ENCODE measurements around the gene B4GALT2. TPM values are rescaled to one million over a fixed set of nuclear protein-coding genes. Genes with fewer than 3 reads are reported as not detected.

Gene B4GALT2
- total RNA-seq, 2 donors from 2014 or later = 62.7 to 72.7 TPM

- WGBS, 2 experiments (ENCODE audit: insufficient coverage in 1 of 2, insufficient read length in 1 of 2) = 80 to 87% methylated on average over 1 to 8 of the region's 8 CpGs
- no peak overlapping the region for H3K4me3 Mint-ChIP-seq
These were observed 54.7 kb downstream of the B4GALT2 start for GRCh38 chr1:44033756-44034155.

GRCh38 chr1:44034423-44034822, 55.4 kb downstream of the B4GALT2 start:
- DNase-seq = no peak
- no peak for TF ChIP-seq CTCF (conservative IDR thresholded peaks at IDR 0.05)
- H3K9ac ChIP-seq (ENCODE audit: extremely low read depth, low read length, poor library complexity, severe bottlenecking) = no peak overlapping the region
- 90 to 93% methylated on average over 3 to 4 of the region's 4 CpGs for WGBS, 2 experiments (ENCODE audit: insufficient coverage in 1 of 2, insufficient read length in 1 of 2)
- peaks cover 23% of the 10 kb centered on the region for H3K4me1 Mint-ChIP-seq
- peaks cover 2% of the 10 kb centered on the region for H3K27me3 Mint-ChIP-seq (ENCODE audit: insufficient read depth)
- no peaks in the 10 kb centered on the region for H3K9me3 ChIP-seq (ENCODE audit: control insufficient read depth, low read length)
- no peak overlapping the region for H3K4me3 Mint-ChIP-seq
- no peak overlapping the region for H3K27ac ChIP-seq (ENCODE audit: low read depth, low read length)
- H3K9me3 Mint-ChIP-seq = no peaks in the 10 kb centered on the region
- H3K36me3 ChIP-seq (ENCODE audit: control insufficient read depth, insufficient read depth, low read length) = no peaks in the 10 kb centered on the region
- H3K27ac Mint-ChIP-seq = no peak overlapping the region
- no peaks in the 10 kb centered on the region for H3K36me3 Mint-ChIP-seq (ENCODE audit: low read depth)
- H3K4me3 ChIP-seq (ENCODE audit: low read length) = no peak overlapping the region
- H3K27me3 ChIP-seq (ENCODE audit: control insufficient read depth, insufficient read depth, low read length, poor library complexity, severe bottlenecking) = no peaks in the 10 kb centered on the region
- H3K4me1 ChIP-seq (ENCODE audit: control insufficient read depth, insufficient read depth, low read length) = peaks cover 13% of the 10 kb centered on the region

More at GRCh38 chr1:44033756-44034155, 54.7 kb downstream of the B4GALT2 start:
- H3K9me3 Mint-ChIP-seq = no peaks in the 10 kb centered on the region
- no peak for TF ChIP-seq CTCF (conservative IDR thresholded peaks at IDR 0.05)
- H3K4me1 Mint-ChIP-seq = peaks cover 28% of the 10 kb centered on the region
- H3K4me1 ChIP-seq (ENCODE audit: control insufficient read depth, insufficient read depth, low read length) = peaks cover 13% of the 10 kb centered on the region
- no peak overlapping the region for H3K4me3 ChIP-seq (ENCODE audit: low read length)
- no peak overlapping the region for H3K27ac Mint-ChIP-seq
- no peaks in the 10 kb centered on the region for H3K36me3 Mint-ChIP-seq (ENCODE audit: low read depth)
- H3K27ac ChIP-seq (ENCODE audit: low read depth, low read length) = no peak overlapping the region
- H3K36me3 ChIP-seq (ENCODE audit: control insufficient read depth, insufficient read depth, low read length) = no peaks in the 10 kb centered on the region
- H3K9me3 ChIP-seq (ENCODE audit: control insufficient read depth, low read length) = no peaks in the 10 kb centered on the region
- no peak for DNase-seq
- no peaks in the 10 kb centered on the region for H3K27me3 ChIP-seq (ENCODE audit: control insufficient read depth, insufficient read depth, low read length, poor library complexity, severe bottlenecking)
- H3K27me3 Mint-ChIP-seq (ENCODE audit: insufficient read depth) = peaks cover 5% of the 10 kb centered on the region
- H3K9ac ChIP-seq (ENCODE audit: extremely low read depth, low read length, poor library complexity, severe bottlenecking) = no peak overlapping the region

GRCh38 chr1:44034976-44035716, 56.1 kb downstream of the B4GALT2 start:
- no peaks in the 10 kb centered on the region for H3K27me3 ChIP-seq (ENCODE audit: control insufficient read depth, insufficient read depth, low read length, poor library complexity, severe bottlenecking)
- peaks cover 13% of the 10 kb centered on the region for H3K4me1 ChIP-seq (ENCODE audit: control insufficient read depth, insufficient read depth, low read length)
- Mint-ChIP-seq H3K4me3 (no peak overlapping the region), H3K36me3 (ENCODE audit: low read depth) (no peaks in the 10 kb centered on the region), H3K27ac (no peak overlapping the region), H3K4me1 (peaks cover 22% of the 10 kb centered on the region), H3K27me3 (ENCODE audit: insufficient read depth) (no peaks in the 10 kb centered on the region), H3K9me3 (no peaks in the 10 kb centered on the region)
- DNase-seq = no peak
- H3K36me3 ChIP-seq (ENCODE audit: control insufficient read depth, insufficient read depth, low read length) = no peaks in the 10 kb centered on the region
- no peak overlapping the region for H3K4me3 ChIP-seq (ENCODE audit: low read length)
- H3K9ac ChIP-seq (ENCODE audit: extremely low read depth, low read length, poor library complexity, severe bottlenecking) = no peak overlapping the region
- H3K9me3 ChIP-seq (ENCODE audit: control insufficient read depth, low read length) = no peaks in the 10 kb centered on the region
- TF ChIP-seq CTCF (conservative IDR thresholded peaks at IDR 0.05) = no peak
- H3K27ac ChIP-seq (ENCODE audit: low read depth, low read length) = no peak overlapping the region
- WGBS, 2 experiments (ENCODE audit: insufficient coverage in 1 of 2, insufficient read length in 1 of 2) = 89 to 90% methylated on average over 4 to 10 of the region's 11 CpGs

Data from endodermal cell (in vitro differentiated cells).